Panc1 (cell line): ENCODE results near the gene TPR. TPM values are rescaled to one million over a fixed set of nuclear protein-coding genes. Genes with fewer than 3 reads are reported as not detected.
"Not testable (repeated sequence)": the region's sequence is repeated elsewhere in the genome, so short reads cannot be mapped to it uniquely, and the experiment has no call there.

Experiments
- ATAC-seq: fragments of 200-7000 bp; cut with Tn5 transposase; 2 replicates; pipeline ENCODE4 v1.9.1; 2020; ENCODE audit warnings: mild to moderate bottlenecking, moderate library complexity
- BruUV-seq: library from RNA; stranded (reverse); fragments of 400-500 nt; replicated peaks from 2 replicates; lab custom pipeline; 2021; lab: Mats Ljungman, UMichigan
- CTCF ChIA-PET: fragments of 300-600 bp; sonication (Branson Sonifier 250); formaldehyde crosslinking; loops from one replicate; lab custom pipeline; 2022; ENCODE audit warnings: antibody characterized with exemption; lab: Charles Lee
- POLR2A ChIA-PET: fragments of 300-600 bp; sonication (Branson Sonifier 250); formaldehyde crosslinking; loops from one replicate; lab custom pipeline; 2022; ENCODE audit warnings: antibody characterized with exemption; lab: Charles Lee
- DNase-seq: peaks from one replicate; pipeline ENCODE4 v3.0.0-alpha.2; 2010; ENCODE audit warnings: low read depth, low spot score
- H3K27ac ChIP-seq: 2 replicates; pipeline ENCODE4 v1.5.1; 2011; ENCODE audit warnings: mild to moderate bottlenecking, low read length, inconsistent platforms
- H3K27me3 ChIP-seq: fragments of 200-500 bp; sonication (Bioruptor generic); 2 replicates; pipeline ENCODE4 v1.6.0; 2014; ENCODE audit warnings: low read length, inconsistent platforms; ENCODE audit not compliant: control insufficient read depth, insufficient read depth
- H3K36me3 ChIP-seq: fragments of 200-500 bp; sonication (Bioruptor generic); 2 replicates; pipeline ENCODE4 v1.5.1; 2014; ENCODE audit warnings: inconsistent platforms, mild to moderate bottlenecking, low read length, moderate library complexity; ENCODE audit not compliant: control insufficient read depth, insufficient read depth
- H3K4me1 ChIP-seq: 2 replicates; pipeline ENCODE4 v1.5.1; 2011; ENCODE audit warnings: inconsistent platforms, mild to moderate bottlenecking, low read length, moderate library complexity; ENCODE audit not compliant: control insufficient read depth, insufficient read depth
- H3K4me3 ChIP-seq, 2 experiments: 2 replicates each; pipeline ENCODE4 v1.5.1; 2011 to 2012; ENCODE audit warnings: low read depth in 2 of 2, low read length in 2 of 2, mild to moderate bottlenecking in 2 of 2, inconsistent platforms in 1 of 2, moderate library complexity in 1 of 2
- H3K9me3 ChIP-seq: fragments of 200-500 bp; sonication (Bioruptor generic); 2 replicates; pipeline ENCODE4 v1.5.1; 2014; ENCODE audit warnings: low read depth, mild to moderate bottlenecking, inconsistent platforms, low read length, moderate library complexity; ENCODE audit not compliant: control insufficient read depth, insufficient read depth
- POLR2AphosphoS5 ChIP-seq: IDR thresholded peaks from 2 replicates; pipeline ENCODE4 v1.6.1; 2012; ENCODE audit warnings: mild to moderate bottlenecking, low read depth, low read length, moderate library complexity
- SIN3A ChIP-seq: IDR thresholded peaks from 2 replicates; pipeline ENCODE4 v1.6.1; 2012; ENCODE audit warnings: low read depth, mild to moderate bottlenecking, low read length, moderate library complexity, borderline replicate concordance; ENCODE audit not compliant: insufficient read depth
- TCF7L2 ChIP-seq: IDR thresholded peaks from 2 replicates; pipeline ENCODE4 v1.6.1; 2011; ENCODE audit warnings: mild to moderate bottlenecking, low read depth, low read length, inconsistent platforms
- in situ Hi-C: cut with HindIII; loops from 2 replicates; pipeline ENCODE4 v1.10.0; 2016; ENCODE audit warnings: low sequenced_read_pairs, low pct_unique_long_range_greater_than_20kb
- intact Hi-C: fragments of 100-400 bp; cut with micrococcal nuclease; formaldehyde crosslinking; loops from one replicate; pipeline ENCODE4 v1.10.0; 2022; ENCODE audit not compliant: unreplicated experiment
- total RNA-seq: library from RNA; stranded (reverse); gene quantifications from one replicate; pipeline ENCODE4 v1.2.1, GENCODE V29; 2021; ENCODE audit not compliant: unreplicated experiment
- TF ChIP-seq, protein P1 (sequence below), 2 experiments: IDR thresholded peaks; 2 replicates each; pipeline ENCODE4 v1.6.1; 2011 to 2012; ENCODE audit warnings: low read depth in 2 of 2, control low read depth in 1 of 2, low read length in 1 of 2, mild to moderate bottlenecking in 1 of 2, moderate library complexity in 1 of 2; ENCODE audit not compliant: insufficient read depth in 1 of 2
- TF ChIP-seq, protein P2 (sequence below): fragments of 450-650 bp; IDR thresholded peaks from 2 replicates; pipeline ENCODE4 v1.5.1; 2017; ENCODE audit warnings: mild to moderate bottlenecking

TPR gene
- total RNA-seq, 1 experiment from 2014 or later: 115 TPM

DNA sequence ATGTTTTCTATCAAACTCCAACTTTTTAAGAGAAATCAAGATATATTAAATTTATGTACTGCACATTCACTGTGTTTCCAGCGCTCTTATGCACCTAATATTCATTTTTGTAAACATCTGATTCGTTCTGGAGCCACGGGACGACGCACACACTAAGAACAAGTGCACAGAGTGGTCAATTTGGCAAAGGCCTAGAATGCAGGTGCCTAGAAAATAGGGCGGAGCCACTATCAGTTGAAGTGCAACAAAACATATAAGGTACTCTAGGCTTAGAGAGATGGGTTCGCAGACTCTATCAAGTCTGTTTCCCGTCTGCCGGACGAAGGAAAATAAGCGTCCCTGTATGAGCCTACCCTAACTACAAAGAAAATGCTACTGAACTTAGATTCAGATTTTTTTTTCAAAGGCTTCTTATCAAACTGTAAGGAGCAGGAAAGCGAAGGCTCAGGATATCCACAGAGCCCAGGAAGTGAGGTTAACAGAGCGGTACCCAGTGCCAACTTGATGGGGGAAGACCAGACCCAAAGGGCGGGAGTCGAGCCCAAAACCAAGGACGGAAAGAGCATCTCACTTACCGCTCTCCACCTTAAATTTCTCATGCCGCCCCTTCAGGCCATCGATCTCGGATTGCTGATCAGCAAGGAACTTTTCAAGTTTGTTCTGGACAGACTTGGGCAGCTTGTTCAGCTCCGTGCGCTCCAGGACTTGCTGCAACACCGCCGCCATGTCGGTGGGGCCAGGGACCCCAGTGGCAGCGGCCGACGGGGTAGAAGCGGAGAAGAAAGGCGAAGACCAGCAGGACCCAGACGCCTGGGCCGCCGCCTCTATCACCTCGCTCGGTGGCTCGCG is 526 bp downstream of the TPR start:
- peak; percentile 38 for ATAC-seq
- Histone ChIP-seq H3K36me3 (peaks cover 50% of the 10 kb centered on the region), H3K27me3 (no peaks in the 10 kb centered on the region), H3K4me1 (peaks cover 13% of the 10 kb centered on the region), H3K4me3 (peak overlapping the region; percentile 93 to 98), H3K9me3 (no peaks in the 10 kb centered on the region), H3K27ac (peak overlapping the region; percentile 98)
- in situ Hi-C loops (no loop called here), intact Hi-C loops (no loop called here)
- ChIA-PET POLR2A (interaction anchor here (0.5 to 0.9 kb wide), 3 partner anchors 15 to 43 kb away, joined by 3 to 7 read pairs (median 3); no protein-coding TSS in a partner anchor), CTCF (interaction anchor here (0.6 to 1.0 kb wide), 7 partner anchors 11 to 108 kb away, joined by 3 to 6 read pairs (median 3); no protein-coding TSS in a partner anchor)
- TF ChIP-seq POLR2AphosphoS5 (no peak), SIN3A (no peak), TCF7L2 (no peak)
- TF ChIP-seq, protein P1, sequence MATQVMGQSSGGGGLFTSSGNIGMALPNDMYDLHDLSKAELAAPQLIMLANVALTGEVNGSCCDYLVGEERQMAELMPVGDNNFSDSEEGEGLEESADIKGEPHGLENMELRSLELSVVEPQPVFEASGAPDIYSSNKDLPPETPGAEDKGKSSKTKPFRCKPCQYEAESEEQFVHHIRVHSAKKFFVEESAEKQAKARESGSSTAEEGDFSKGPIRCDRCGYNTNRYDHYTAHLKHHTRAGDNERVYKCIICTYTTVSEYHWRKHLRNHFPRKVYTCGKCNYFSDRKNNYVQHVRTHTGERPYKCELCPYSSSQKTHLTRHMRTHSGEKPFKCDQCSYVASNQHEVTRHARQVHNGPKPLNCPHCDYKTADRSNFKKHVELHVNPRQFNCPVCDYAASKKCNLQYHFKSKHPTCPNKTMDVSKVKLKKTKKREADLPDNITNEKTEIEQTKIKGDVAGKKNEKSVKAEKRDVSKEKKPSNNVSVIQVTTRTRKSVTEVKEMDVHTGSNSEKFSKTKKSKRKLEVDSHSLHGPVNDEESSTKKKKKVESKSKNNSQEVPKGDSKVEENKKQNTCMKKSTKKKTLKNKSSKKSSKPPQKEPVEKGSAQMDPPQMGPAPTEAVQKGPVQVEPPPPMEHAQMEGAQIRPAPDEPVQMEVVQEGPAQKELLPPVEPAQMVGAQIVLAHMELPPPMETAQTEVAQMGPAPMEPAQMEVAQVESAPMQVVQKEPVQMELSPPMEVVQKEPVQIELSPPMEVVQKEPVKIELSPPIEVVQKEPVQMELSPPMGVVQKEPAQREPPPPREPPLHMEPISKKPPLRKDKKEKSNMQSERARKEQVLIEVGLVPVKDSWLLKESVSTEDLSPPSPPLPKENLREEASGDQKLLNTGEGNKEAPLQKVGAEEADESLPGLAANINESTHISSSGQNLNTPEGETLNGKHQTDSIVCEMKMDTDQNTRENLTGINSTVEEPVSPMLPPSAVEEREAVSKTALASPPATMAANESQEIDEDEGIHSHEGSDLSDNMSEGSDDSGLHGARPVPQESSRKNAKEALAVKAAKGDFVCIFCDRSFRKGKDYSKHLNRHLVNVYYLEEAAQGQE (IDR thresholded peaks at IDR 0.05; ENCODE audit: insufficient read depth in 1 of 2, low read depth in 2 of 2, low read length in 1 of 2): no peak
- TF ChIP-seq, protein P2, sequence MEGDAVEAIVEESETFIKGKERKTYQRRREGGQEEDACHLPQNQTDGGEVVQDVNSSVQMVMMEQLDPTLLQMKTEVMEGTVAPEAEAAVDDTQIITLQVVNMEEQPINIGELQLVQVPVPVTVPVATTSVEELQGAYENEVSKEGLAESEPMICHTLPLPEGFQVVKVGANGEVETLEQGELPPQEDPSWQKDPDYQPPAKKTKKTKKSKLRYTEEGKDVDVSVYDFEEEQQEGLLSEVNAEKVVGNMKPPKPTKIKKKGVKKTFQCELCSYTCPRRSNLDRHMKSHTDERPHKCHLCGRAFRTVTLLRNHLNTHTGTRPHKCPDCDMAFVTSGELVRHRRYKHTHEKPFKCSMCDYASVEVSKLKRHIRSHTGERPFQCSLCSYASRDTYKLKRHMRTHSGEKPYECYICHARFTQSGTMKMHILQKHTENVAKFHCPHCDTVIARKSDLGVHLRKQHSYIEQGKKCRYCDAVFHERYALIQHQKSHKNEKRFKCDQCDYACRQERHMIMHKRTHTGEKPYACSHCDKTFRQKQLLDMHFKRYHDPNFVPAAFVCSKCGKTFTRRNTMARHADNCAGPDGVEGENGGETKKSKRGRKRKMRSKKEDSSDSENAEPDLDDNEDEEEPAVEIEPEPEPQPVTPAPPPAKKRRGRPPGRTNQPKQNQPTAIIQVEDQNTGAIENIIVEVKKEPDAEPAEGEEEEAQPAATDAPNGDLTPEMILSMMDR: no peak
- BruUV-seq: no TSS peak
- no peak for DNase-seq

DNA sequence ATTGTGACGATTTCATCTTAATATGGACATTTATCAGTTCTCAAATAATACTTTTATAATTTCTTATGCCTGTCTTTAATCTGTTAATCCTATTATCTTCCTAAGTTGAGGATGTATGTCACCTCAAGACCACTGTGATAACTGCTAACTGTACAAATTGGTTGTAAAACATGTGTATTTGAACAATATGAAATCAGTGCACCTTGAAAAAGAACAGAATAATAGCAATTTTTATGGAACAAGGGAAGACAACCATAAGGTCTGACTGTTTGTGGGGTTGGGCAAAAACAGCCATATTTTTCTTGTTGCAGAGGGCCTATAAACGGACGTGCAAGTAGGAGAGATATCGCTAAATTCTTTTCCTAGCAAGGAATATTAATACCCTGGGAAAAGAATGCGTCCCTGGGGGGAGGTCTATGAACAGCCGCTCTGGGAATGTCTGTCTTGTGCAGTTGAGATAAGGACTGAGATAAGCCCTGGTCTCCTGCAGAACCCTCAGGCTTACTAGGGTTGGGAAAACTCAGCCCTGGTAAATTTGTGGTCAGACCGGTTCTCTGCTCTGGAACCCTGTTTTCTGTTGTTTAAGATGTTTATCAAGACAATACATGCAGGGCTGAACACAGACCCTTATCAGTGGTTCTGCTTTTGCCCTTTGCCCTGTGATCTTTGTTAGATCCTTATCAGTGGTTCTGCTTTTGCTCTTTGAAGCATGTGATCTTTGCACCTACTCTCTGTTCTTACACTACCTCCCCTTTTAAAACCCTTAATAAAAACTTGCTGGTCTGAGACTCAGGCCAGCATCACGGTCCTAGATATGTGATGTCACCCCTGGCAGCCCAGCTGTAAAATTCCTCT is 27.0 kb downstream of the TPR start:
- H3K4me3 ChIP-seq, DNase-seq, CTCF ChIA-PET, intact Hi-C loops, H3K9me3 ChIP-seq, H3K4me1 ChIP-seq, ATAC-seq, H3K27me3 ChIP-seq, H3K27ac ChIP-seq, BruUV-seq, POLR2A ChIA-PET, in situ Hi-C loops: not testable (repeated sequence)
- peaks cover 77% of the 10 kb centered on the region for H3K36me3 ChIP-seq
